ENCODE results near the gene TGFBR2. TPM values are rescaled to one million over a fixed set of nuclear protein-coding genes. Genes with fewer than 3 reads are reported as not detected.

Gene TGFBR2
- total RNA-seq, 1 experiment from 2014 or later = 45.9 TPM

GRCh38 chr3:30640851-30641250, 34.5 kb downstream of the TGFBR2 start:
- Histone ChIP-seq H3K36me3 (ENCODE audit: control insufficient read depth, insufficient read depth, low read length) (peaks cover 2% of the 10 kb centered on the region; the same call in 1 of the 2 replicates), H3K27ac (ENCODE audit: low read length) (no peak overlapping the region), H3K27me3 (ENCODE audit: control insufficient read depth, insufficient read depth, low read length) (no peaks in the 10 kb centered on the region), H3K4me3 (ENCODE audit: low read depth in 2 of 2, low read length in 2 of 2) (no peak overlapping the region), H3K4me1 (ENCODE audit: control insufficient read depth, insufficient read depth, low read length) (no peaks in the 10 kb centered on the region; the same call in 1 of the 2 replicates), H3K9me3 (ENCODE audit: control insufficient read depth, insufficient read depth, low read depth, low read length) (no peaks in the 10 kb centered on the region)
- no peak for DNase-seq (ENCODE audit: low read depth, low spot score)
- intact Hi-C loops (cut with micrococcal nuclease; ENCODE audit: unreplicated experiment) (no loop called here), in situ Hi-C loops (cut with HindIII; ENCODE audit: low pct_unique_long_range_greater_than_20kb, low sequenced_read_pairs) (no loop called here)
- TF ChIP-seq, protein P1, sequence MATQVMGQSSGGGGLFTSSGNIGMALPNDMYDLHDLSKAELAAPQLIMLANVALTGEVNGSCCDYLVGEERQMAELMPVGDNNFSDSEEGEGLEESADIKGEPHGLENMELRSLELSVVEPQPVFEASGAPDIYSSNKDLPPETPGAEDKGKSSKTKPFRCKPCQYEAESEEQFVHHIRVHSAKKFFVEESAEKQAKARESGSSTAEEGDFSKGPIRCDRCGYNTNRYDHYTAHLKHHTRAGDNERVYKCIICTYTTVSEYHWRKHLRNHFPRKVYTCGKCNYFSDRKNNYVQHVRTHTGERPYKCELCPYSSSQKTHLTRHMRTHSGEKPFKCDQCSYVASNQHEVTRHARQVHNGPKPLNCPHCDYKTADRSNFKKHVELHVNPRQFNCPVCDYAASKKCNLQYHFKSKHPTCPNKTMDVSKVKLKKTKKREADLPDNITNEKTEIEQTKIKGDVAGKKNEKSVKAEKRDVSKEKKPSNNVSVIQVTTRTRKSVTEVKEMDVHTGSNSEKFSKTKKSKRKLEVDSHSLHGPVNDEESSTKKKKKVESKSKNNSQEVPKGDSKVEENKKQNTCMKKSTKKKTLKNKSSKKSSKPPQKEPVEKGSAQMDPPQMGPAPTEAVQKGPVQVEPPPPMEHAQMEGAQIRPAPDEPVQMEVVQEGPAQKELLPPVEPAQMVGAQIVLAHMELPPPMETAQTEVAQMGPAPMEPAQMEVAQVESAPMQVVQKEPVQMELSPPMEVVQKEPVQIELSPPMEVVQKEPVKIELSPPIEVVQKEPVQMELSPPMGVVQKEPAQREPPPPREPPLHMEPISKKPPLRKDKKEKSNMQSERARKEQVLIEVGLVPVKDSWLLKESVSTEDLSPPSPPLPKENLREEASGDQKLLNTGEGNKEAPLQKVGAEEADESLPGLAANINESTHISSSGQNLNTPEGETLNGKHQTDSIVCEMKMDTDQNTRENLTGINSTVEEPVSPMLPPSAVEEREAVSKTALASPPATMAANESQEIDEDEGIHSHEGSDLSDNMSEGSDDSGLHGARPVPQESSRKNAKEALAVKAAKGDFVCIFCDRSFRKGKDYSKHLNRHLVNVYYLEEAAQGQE (IDR thresholded peaks at IDR 0.05; ENCODE audit: insufficient read depth in 1 of 2, low read depth in 2 of 2, low read length in 1 of 2) = no peak
- TF ChIP-seq TCF7L2 (IDR thresholded peaks at IDR 0.05; ENCODE audit: low read depth, low read length) (no peak), SIN3A (IDR thresholded peaks at IDR 0.05; ENCODE audit: borderline replicate concordance, insufficient read depth, low read depth, low read length) (no peak), POLR2AphosphoS5 (IDR thresholded peaks at IDR 0.05; ENCODE audit: low read depth, low read length) (no peak)
- TF ChIP-seq, protein P2, sequence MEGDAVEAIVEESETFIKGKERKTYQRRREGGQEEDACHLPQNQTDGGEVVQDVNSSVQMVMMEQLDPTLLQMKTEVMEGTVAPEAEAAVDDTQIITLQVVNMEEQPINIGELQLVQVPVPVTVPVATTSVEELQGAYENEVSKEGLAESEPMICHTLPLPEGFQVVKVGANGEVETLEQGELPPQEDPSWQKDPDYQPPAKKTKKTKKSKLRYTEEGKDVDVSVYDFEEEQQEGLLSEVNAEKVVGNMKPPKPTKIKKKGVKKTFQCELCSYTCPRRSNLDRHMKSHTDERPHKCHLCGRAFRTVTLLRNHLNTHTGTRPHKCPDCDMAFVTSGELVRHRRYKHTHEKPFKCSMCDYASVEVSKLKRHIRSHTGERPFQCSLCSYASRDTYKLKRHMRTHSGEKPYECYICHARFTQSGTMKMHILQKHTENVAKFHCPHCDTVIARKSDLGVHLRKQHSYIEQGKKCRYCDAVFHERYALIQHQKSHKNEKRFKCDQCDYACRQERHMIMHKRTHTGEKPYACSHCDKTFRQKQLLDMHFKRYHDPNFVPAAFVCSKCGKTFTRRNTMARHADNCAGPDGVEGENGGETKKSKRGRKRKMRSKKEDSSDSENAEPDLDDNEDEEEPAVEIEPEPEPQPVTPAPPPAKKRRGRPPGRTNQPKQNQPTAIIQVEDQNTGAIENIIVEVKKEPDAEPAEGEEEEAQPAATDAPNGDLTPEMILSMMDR (IDR thresholded peaks at IDR 0.05) = no peak
- no peak for ATAC-seq
- BruUV-seq (replicated peaks) = no TSS peak
- POLR2A ChIA-PET = no interaction called here
- CTCF ChIA-PET = no interaction called here

GRCh38 chr3:30641416-30642251, 35.2 kb downstream of the TGFBR2 start:
- ATAC-seq (no peak), DNase-seq (ENCODE audit: low read depth, low spot score) (no peak)
- CTCF ChIA-PET = no interaction called here
- TF ChIP-seq POLR2AphosphoS5 (IDR thresholded peaks at IDR 0.05; ENCODE audit: low read depth, low read length) (no peak), SIN3A (IDR thresholded peaks at IDR 0.05; ENCODE audit: borderline replicate concordance, insufficient read depth, low read depth, low read length) (no peak), TCF7L2 (IDR thresholded peaks at IDR 0.05; ENCODE audit: low read depth, low read length) (no peak)
- TF ChIP-seq, protein P2 (IDR thresholded peaks at IDR 0.05) = no peak
- TF ChIP-seq, protein P1 (IDR thresholded peaks at IDR 0.05; ENCODE audit: insufficient read depth in 1 of 2, low read depth in 2 of 2, low read length in 1 of 2) = no peak
- peaks cover 8% of the 10 kb centered on the region; the same call in 1 of the 2 replicates for H3K36me3 ChIP-seq (ENCODE audit: control insufficient read depth, insufficient read depth, low read length)
- H3K4me1 ChIP-seq (ENCODE audit: control insufficient read depth, insufficient read depth, low read length) = no peaks in the 10 kb centered on the region; the same call in 1 of the 2 replicates
- no peak overlapping the region for H3K4me3 ChIP-seq (ENCODE audit: low read depth in 2 of 2, low read length in 2 of 2)
- no peaks in the 10 kb centered on the region for H3K27me3 ChIP-seq (ENCODE audit: control insufficient read depth, insufficient read depth, low read length)
- in situ Hi-C loops (cut with HindIII; ENCODE audit: low pct_unique_long_range_greater_than_20kb, low sequenced_read_pairs) = no loop called here
- H3K27ac ChIP-seq (ENCODE audit: low read length) = no peak overlapping the region
- no TSS peak for BruUV-seq (replicated peaks)
- intact Hi-C loops (cut with micrococcal nuclease; ENCODE audit: unreplicated experiment) = no loop called here
- POLR2A ChIA-PET = no interaction called here
- H3K9me3 ChIP-seq (ENCODE audit: control insufficient read depth, insufficient read depth, low read depth, low read length) = no peaks in the 10 kb centered on the region

All from Panc1 (cell line).